Neuronal stem cell (in vitro differentiated cells): ENCODE measurements around the gene PRICKLE2.

Experiments
- DNase-seq: peaks from one replicate; pipeline ENCODE4 v3.0.0-alpha.2; 2013; ENCODE audit warnings: low spot score
- H2AFZ ChIP-seq: one replicate; pipeline ENCODE4 v1.6.1; 2013; ENCODE audit warnings: mild to moderate bottlenecking, low read length, inconsistent platforms
- H2AK5ac ChIP-seq: 2 replicates; pipeline ENCODE4 v1.6.1; 2013; ENCODE audit warnings: low read depth, mild to moderate bottlenecking, inconsistent platforms, low read length, moderate library complexity, mixed read lengths
- H2BK120ac ChIP-seq: 2 replicates; pipeline ENCODE4 v1.6.1; 2013; ENCODE audit warnings: low read depth, mild to moderate bottlenecking, inconsistent platforms, low read length, moderate library complexity, mixed read lengths
- H2BK12ac ChIP-seq: one replicate; pipeline ENCODE4 v1.6.1; 2013; ENCODE audit warnings: low read length, inconsistent platforms
- H2BK15ac ChIP-seq: 2 replicates; pipeline ENCODE4 v1.6.1; 2013; ENCODE audit warnings: mild to moderate bottlenecking, low read length, inconsistent platforms, mixed read lengths
- H2BK5ac ChIP-seq: one replicate; pipeline ENCODE4 v1.6.1; 2013; ENCODE audit warnings: inconsistent platforms, mild to moderate bottlenecking, low read length, moderate library complexity
- H3K14ac ChIP-seq: one replicate; pipeline ENCODE4 v1.6.1; 2013; ENCODE audit warnings: low read length, inconsistent platforms
- H3K18ac ChIP-seq: 2 replicates; pipeline ENCODE4 v1.6.1; 2013; ENCODE audit warnings: low read length, inconsistent platforms
- H3K23ac ChIP-seq: 2 replicates; pipeline ENCODE4 v1.6.1; 2013; ENCODE audit warnings: low read depth, mild to moderate bottlenecking, mixed read lengths, low read length, inconsistent platforms; ENCODE audit not compliant: poor library complexity
- H3K27ac ChIP-seq: replicated peaks from 3 replicates; pipeline ENCODE4 v1.5.1; 2013; ENCODE audit warnings: low read length, inconsistent platforms
- H3K27me3 ChIP-seq, 3 experiments: 2 replicates each; pipeline ENCODE4 v1.6.1; 2013; ENCODE audit warnings: low read length in 3 of 3, mild to moderate bottlenecking in 2 of 3, inconsistent platforms in 1 of 3, low read depth in 1 of 3, mixed read lengths in 1 of 3, moderate library complexity in 1 of 3; ENCODE audit not compliant: control insufficient read depth in 3 of 3, insufficient read depth in 3 of 3
- H3K36me3 ChIP-seq, 2 donors: replicated peaks in 1 of 2; 2 replicates each; pipeline ENCODE4 v1.6.1; 2013; ENCODE audit warnings: low read length in 2 of 2; ENCODE audit not compliant: control insufficient read depth in 2 of 2, insufficient read depth in 2 of 2
- H3K4ac ChIP-seq: 2 replicates; pipeline ENCODE4 v1.6.1; 2013; ENCODE audit warnings: inconsistent platforms, mild to moderate bottlenecking, low read length, moderate library complexity
- H3K4me1 ChIP-seq, 2 donors: 1 replicate in 1 of 2; 2 replicates in 1 of 2; pipeline ENCODE4 v1.6.1; 2013; ENCODE audit warnings: low read length in 2 of 2, low read depth in 1 of 2; ENCODE audit not compliant: control insufficient read depth in 2 of 2, insufficient read depth in 1 of 2
- H3K4me2 ChIP-seq: one replicate; pipeline ENCODE4 v1.6.1; 2013; ENCODE audit warnings: mild to moderate bottlenecking, low read length, inconsistent platforms; ENCODE audit not compliant: insufficient read depth, poor library complexity, severe bottlenecking
- H3K4me3 ChIP-seq, 2 donors: 2 replicates each; pipeline ENCODE4 v1.5.1; 2013; ENCODE audit warnings: low read length in 2 of 2, mild to moderate bottlenecking in 2 of 2, inconsistent platforms in 1 of 2, moderate library complexity in 1 of 2
- H3K79me1 ChIP-seq: one replicate; pipeline ENCODE4 v1.6.1; 2013; ENCODE audit warnings: low read depth, mild to moderate bottlenecking, inconsistent platforms, low read length, moderate library complexity
- H3K9ac ChIP-seq: one replicate; pipeline ENCODE4 v1.6.1; 2013; ENCODE audit warnings: mild to moderate bottlenecking, low read depth, low read length, inconsistent platforms; ENCODE audit not compliant: poor library complexity
- H3K9me3 ChIP-seq, 2 donors: replicated peaks in 1 of 2; 2 replicates each; pipeline versions ENCODE3 to v1.6.1; 2013; ENCODE audit warnings: low read length in 2 of 2, mild to moderate bottlenecking in 2 of 2, inconsistent platforms in 1 of 2, low read depth in 1 of 2, mixed read lengths in 1 of 2, moderate library complexity in 1 of 2; ENCODE audit not compliant: control insufficient read depth in 2 of 2, insufficient read depth in 1 of 2
- H4K8ac ChIP-seq: one replicate; pipeline ENCODE4 v1.6.1; 2013; ENCODE audit warnings: low read depth, mild to moderate bottlenecking, inconsistent platforms, low read length, moderate library complexity
- H4K91ac ChIP-seq: one replicate; pipeline ENCODE4 v1.6.1; 2013; ENCODE audit warnings: low read length, low read depth, mild to moderate bottlenecking, inconsistent platforms; ENCODE audit not compliant: poor library complexity
- WGBS, 2 donors: extraction: QIAGEN DNeasy Blood & Tissue Kit; methylation state at CpG; one replicate each; pipeline ENCODE4 v1.1.7; 2013; ENCODE audit warnings: missing lambda C conversion rate in 2 of 2, mixed read lengths in 1 of 2; ENCODE audit not compliant: insufficient read length in 2 of 2, insufficient replicate concordance in 1 of 2; ENCODE audit errors: extremely low coverage in 2 of 2; 5-methylcytosine and 5-hydroxymethylcytosine counted together

PRICKLE2 gene

GRCh38 chr3:64213224-64213878 is 11.9 kb downstream of the PRICKLE2 start:
- Histone ChIP-seq H3K4me1 (peaks cover 19 to 21% of the 10 kb centered on the region in 2 donors), H3K4ac (no peak overlapping the region), H3K9me3 (no peaks in the 10 kb centered on the region), H3K27ac (no peak overlapping the region), H3K27me3 (no peaks in the 10 kb centered on the region), H2BK5ac (no peak overlapping the region), H3K14ac (no peak overlapping the region), H3K9ac (no peak overlapping the region), H2BK15ac (no peak overlapping the region), H3K4me3 (no peak overlapping the region), H4K8ac (no peak overlapping the region), H4K91ac (no peak overlapping the region), H3K4me2 (no peak overlapping the region), H2AFZ (no peak overlapping the region), H3K23ac (no peak overlapping the region), H3K18ac (no peak overlapping the region), H2BK120ac (no peak overlapping the region), H2BK12ac (no peak overlapping the region), H2AK5ac (no peak overlapping the region), H3K79me1 (no peaks in the 10 kb centered on the region), H3K36me3 (no peaks in the 10 kb centered on the region)
- no CpG with 5 or more reads among the region's 9 CpGs for WGBS, 2 donors
- DNase-seq: no peak

- no peak overlapping the region for H2AK5ac ChIP-seq
- no CpG with 5 or more reads among the region's 12 CpGs for WGBS, 2 donors
- DNase-seq: no peak
- H4K8ac ChIP-seq: no peak overlapping the region
- H3K4me3 ChIP-seq: no peak overlapping the region
- peak overlapping the region; percentile 48 for H3K14ac ChIP-seq
- H3K4ac ChIP-seq: no peak overlapping the region
- no peak overlapping the region for H2AFZ ChIP-seq
- no peak overlapping the region for H3K27ac ChIP-seq
- H2BK12ac ChIP-seq: no peak overlapping the region
- H3K36me3 ChIP-seq: no peaks in the 10 kb centered on the region
- H2BK5ac ChIP-seq: no peak overlapping the region
- no peaks in the 10 kb centered on the region for H3K27me3 ChIP-seq
- H3K23ac ChIP-seq: no peak overlapping the region
- H3K9me3 ChIP-seq: no peaks in the 10 kb centered on the region
- H3K4me2 ChIP-seq: no peak overlapping the region
- no peak overlapping the region for H4K91ac ChIP-seq
- no peak overlapping the region for H2BK15ac ChIP-seq
- no peaks in the 10 kb centered on the region for H3K79me1 ChIP-seq
- H3K9ac ChIP-seq: no peak overlapping the region
- H2BK120ac ChIP-seq: no peak overlapping the region
- no peak overlapping the region for H3K18ac ChIP-seq
- peaks cover 5 to 8% of the 10 kb centered on the region in 2 donors for H3K4me1 ChIP-seq
These were observed 15.2 kb downstream of the PRICKLE2 start for GRCh38 chr3:64209866-64210621.

- Histone ChIP-seq H2BK5ac (no peak overlapping the region), H3K27ac (no peak overlapping the region), H2BK12ac (no peak overlapping the region), H3K36me3 (no peaks in the 10 kb centered on the region), H3K14ac (no peak overlapping the region), H4K8ac (no peak overlapping the region), H3K27me3 (no peaks in the 10 kb centered on the region), H2AFZ (no peak overlapping the region), H3K9ac (no peak overlapping the region), H3K4me1 (peaks cover 0 to 3% of the 10 kb centered on the region in 2 donors), H3K4me2 (no peak overlapping the region), H2BK15ac (no peak overlapping the region), H2AK5ac (no peak overlapping the region), H3K18ac (no peak overlapping the region), H3K4me3 (no peak overlapping the region), H3K9me3 (no peaks in the 10 kb centered on the region), H3K79me1 (no peaks in the 10 kb centered on the region), H2BK120ac (no peak overlapping the region), H3K4ac (no peak overlapping the region), H3K23ac (no peak overlapping the region), H4K91ac (no peak overlapping the region)
- WGBS, 2 donors: no CpG with 5 or more reads among the region's 14 CpGs
- DNase-seq: no peak
These were observed 17.8 kb downstream of the PRICKLE2 start for GRCh38 chr3:64207289-64208080.
